Activated naive CD4-positive, alpha-beta T cell treated with Interleukin-2 at 50 U/mL for 16 hours (primary cell): ENCODE data around the gene AAK1.
"Not testable (repeated sequence)": the region's sequence is repeated elsewhere in the genome, so short reads cannot be mapped to it uniquely, and the experiment has no call there.

ENCODE experiments used
- DNase-seq: peaks from one replicate; pipeline ENCODE4 v3.0.0-alpha.2; 2020

AAK1 gene

DNA sequence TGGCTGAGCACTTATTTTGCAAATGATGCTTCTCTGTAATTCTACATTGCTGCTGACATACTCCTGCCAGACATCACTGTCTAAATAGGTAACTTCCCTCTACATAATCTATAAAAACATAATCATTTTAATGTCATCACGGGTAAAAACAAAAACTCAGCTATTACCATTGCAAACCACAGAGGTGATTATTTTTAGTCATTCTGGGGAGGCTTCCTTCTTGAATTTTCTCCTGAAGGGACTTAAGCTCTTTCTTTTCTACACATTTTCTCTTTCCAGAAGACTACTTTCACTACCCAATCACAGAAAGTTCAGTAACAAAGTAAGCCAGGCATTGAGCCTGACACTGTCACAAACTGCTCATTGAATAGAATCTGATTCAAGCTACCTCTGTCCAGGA, 165.9 kb downstream of the AAK1 start:
- no peak for DNase-seq

- no peak for DNase-seq
Measured at GRCh38 chr2:69474688-69475087, 168.9 kb downstream of the AAK1 start.

DNA sequence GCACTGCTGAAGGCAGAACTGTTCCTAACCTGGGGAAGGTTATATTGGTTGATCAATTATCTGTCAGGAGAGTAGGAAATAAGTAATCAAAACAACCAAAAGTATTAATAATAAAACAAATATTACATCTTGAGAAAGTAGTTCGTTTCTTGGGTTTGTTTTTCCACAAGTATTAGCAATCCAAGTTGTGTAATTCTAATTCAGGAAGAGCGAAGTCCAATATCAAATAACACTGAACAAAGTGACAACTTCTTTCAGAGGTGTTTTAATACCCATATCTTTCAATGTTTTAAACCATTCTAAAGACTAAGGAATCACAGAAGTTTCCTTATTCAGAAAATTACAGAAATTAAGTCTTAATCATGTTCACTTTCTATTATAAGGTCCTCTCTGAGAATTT, 171.7 kb downstream of the AAK1 start:
- DNase-seq, result no peak

- no peak for DNase-seq
Measured at GRCh38 chr2:69470911-69471310, 172.6 kb downstream of the AAK1 start.

DNA sequence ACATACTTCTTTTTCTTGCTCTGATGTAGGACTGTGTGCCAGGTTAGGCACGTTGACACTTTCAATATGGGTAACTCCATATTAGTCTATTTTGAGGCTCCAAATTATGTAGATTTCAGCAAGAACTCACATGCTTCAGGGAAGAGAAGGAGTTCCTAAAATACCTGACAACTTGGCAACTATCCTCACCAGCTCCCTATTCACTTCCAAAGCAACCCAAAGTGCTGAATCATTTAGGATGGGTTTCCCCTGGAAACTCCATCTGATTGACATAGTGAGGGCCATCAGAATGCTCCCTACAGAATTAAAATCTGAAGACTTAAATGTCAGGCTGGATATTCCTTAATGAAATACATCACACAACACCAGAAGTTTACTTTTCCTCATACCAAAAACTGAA, 173.8 kb downstream of the AAK1 start:
- no peak for DNase-seq

DNA sequence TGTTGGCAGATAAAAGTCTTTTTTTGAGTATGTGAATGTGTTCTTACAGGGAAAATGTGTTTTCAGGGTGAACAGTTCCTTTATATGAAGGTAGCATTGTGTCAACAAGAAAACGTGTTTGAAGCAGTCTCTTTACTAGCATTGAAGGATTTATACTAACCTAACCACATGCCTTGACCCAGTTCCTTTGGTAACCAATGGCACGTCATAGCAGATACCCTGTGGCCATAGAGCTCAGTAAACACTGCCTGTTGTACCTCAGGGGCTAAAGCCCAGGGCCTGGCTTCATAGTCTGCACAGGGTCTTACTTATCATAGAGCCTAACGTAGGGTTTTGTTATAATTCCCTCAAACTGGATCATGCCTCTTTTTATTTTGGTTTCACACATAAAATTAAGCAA, 174.2 kb downstream of the AAK1 start:
- DNase-seq, result no peak

GRCh38 chr2:69466728-69467127, 176.8 kb downstream of the AAK1 start:
- DNase-seq, result no peak

DNA sequence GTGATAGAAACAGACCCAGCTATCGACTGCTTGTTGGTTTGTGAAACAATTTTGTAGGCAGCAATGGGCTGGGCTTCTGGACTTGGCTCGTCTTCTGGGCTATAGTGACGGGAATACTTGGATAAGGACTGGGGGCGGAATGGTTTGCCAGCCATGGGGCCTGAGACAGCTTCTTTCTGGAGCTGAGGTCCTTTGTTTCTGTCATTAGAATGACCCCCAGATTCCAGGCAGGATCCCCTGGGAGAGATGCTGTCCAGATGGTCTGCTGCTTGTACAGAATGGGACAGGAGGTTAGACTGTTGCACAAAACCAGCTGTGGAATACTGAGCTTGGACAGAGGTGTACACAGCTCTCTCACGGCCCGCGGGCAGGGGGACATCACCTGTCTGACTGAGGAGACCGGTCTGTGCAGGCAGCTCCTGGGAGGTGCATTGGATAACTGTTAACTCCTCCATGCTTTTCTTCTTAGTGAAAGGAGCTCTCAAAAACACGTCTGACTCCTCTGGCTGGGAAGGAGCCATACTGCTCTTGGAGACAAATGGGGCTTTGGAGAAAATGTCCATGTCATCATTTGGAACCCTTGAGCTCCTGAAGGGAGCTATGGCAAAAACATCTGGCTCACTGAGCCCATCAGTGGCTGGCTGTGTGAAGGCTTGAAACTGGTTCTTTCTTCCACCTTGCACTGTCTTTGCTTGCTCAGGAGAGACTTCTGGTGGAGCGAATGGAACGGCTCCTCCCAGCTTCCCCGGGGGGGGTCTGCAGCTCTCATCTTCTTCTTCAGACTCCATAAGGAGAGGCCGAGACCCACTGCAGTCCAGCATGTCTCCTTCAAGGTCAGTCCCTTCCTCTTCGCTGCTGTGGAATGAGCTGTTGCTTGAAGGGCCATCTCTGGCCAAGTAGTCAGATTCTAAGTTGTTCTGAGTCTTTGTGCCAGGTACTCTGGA, 177.8 kb downstream of the AAK1 start:
- no peak for DNase-seq

GRCh38 chr2:69464575-69464974, 179.0 kb downstream of the AAK1 start:
- DNase-seq, result no peak

DNA sequence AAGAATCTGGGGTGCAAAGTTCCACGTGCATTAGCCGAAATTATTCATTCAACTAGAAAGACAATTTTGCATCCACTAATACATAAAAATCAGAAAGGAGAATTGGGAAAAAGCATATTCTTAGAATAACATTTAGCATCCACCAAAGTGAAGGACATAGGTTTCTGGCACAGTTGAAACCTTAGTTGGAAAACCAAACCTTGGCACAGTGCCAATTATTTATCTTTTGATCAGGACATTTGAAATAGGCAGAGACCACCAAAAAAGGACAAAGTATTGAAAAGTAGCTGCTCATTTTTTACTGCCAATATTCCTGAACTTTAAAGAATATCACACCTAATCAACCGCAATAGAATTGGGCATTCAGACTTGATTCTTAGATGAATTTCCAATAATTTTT, 180.8 kb downstream of the AAK1 start:
- DNase-seq, result no peak

DNA sequence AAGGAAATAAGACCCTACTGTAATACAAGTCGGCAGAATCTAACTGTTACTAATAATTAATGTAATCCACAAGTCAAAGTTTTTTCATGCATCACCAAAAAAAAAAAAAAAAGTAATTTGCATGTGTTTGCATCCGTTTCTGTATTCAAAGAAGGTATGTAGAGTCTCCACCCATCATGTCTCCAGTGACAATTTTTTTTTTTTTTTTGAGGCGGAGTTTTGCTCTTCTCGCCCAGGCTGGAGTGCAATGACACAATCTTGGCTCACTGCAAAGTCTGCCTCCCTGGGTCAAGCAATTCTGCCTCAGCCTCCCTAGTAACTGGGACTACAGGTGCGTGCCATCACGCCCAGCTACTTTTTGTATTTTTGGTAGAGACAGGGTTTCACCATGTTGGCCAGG, 182.1 kb downstream of the AAK1 start:
- no peak for DNase-seq

- DNase-seq, result no peak
Measured at GRCh38 chr2:69459936-69460335, 183.6 kb downstream of the AAK1 start.

DNA sequence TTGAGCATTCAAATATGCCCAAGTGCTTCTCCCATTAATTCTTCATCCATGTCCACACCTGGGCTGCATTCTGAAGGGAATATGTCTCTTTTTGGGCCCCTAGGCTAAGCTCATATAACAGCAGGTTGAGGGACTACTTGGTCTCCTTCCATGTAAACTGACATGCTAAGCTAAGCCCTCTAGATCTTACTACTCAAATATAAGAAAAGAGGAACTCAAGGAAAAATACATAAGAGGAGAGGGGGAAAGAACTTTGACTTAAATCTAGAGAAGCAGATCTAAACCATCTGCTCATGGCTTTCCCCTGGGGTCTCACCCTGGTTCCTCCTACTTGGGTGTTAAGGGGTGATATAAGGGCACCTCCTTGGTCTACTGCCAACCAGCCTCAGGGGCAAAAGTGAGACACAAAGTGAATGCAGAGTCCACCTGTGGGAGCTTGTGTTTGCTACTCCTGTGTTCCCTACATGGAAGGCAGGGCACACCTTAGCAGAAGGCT, 186.5 kb downstream of the AAK1 start:
- DNase-seq, result no peak

- DNase-seq, result no peak
Measured at GRCh38 chr2:69456154-69456553, 187.4 kb downstream of the AAK1 start.

GRCh38 chr2:69454976-69455375, 188.6 kb downstream of the AAK1 start:
- DNase-seq, result no peak

GRCh38 chr2:69453475-69454129, 189.9 kb downstream of the AAK1 start:
- no peak for DNase-seq

DNA sequence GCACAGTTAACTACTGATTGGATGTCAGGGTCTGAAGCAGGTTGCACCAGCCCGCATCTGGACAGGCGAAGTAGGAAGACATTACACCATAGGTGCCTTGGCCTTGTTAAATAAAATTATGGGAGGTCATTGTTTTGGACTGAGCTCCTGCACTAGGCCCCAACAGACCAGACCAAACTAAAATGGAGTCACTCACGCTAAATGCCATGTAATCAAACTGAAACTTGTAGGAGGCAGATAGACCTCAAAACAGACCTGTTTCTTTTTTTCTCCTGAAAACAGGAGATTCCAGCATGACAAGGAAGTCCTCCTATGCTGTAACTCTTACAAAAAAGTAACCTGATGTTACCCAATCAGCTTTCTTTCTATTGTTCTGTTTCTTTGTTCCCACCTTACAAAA, 190.9 kb downstream of the AAK1 start:
- DNase-seq, result no peak

DNA sequence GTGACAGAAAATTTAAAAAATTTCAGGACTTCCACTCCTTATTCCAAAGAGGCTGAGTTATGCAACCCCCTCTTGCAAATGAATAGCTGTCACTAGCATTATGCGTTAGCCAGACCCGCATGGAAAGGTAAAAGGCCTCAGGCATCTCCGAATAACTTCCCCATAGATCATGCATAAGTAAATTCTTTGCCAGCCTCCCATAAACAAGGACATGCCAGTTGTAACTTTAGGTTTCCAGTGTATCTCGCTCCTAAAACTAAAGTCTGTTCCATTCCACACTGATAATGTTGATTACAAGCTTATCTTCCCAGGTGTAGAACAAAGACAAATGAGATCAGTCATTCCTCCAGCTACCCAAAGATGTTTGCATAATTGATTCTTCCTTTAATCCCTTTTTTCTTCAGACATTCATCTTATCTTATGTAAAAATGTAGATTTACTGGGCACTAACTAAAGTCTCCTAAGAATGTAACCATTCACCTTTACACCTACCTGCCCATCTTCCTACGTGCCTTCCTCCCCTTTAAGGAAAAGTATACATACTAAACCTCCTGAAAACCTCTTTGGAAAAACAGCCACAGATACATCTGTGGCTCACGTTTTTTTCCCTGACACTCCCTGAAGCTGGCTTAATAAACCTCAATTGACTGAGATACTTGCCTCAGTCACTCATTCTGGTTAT, 192.7 kb downstream of the AAK1 start:
- DNase-seq, result no peak

DNA sequence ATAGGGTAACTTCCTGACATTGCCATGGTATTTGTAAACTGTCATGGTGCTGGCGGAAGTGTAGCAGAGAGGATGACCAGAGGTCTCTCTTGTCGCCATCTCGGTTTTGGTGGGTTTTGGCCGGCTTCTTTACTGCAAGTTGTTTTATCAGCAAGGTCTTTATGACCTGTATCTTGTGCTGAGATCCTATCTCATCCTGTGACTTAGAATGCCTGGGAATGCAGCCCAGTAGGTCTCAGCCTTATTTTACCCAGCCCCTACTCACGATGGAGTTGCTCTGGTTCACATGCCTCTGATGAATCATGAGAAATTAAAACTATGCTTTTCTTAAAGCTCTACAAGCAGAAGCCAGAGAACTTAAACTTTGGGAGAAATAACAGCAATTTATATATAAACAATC, 193.6 kb downstream of the AAK1 start:
- DNase-seq, result no peak

DNA sequence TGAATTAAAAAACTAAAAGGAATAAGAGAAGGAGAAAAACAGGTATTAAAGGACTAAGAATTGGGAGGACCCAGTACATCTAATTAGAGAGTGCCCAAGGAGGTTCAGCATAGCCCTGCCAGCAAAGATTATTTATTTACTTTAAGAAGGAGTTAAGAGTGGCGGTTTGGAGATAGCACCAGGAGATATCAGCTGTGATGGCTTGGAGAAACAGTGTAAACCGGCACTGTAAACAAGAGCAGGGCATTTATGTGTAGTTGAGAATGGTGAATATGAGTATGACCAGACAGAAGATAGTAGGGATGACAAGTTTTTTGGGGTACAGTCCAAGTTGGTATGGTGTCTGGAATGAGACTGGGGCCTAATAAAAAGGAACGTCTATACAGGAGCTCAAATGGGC, 199.9 kb downstream of the AAK1 start:
- DNase-seq, result not testable (repeated sequence)

- DNase-seq, result not testable (repeated sequence)
Measured at GRCh38 chr2:69439499-69439898, 204.0 kb downstream of the AAK1 start.

GRCh38 chr2:69438580-69438979, 205.0 kb downstream of the AAK1 start:
- no peak for DNase-seq

DNA sequence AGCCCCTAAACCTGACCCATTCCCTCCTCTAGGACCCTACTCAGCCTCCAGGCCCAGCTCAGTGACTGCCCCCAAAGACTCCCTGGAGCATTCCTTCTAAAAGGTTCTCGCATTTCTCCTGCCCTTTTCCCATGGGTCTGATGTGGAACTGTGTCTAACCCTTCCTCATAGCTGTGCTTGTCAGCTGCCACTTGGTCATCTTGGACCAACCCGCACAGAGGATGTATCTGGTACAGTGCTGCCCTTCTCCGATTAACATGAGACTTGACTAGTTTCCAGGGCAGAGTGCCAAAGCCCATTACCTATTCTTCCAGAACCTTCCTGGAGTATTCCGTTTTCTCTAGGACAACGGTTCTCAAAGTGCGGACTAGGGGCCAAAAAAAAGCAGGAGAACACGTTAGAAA, 205.8 kb downstream of the AAK1 start:
- no peak for DNase-seq
